NCI-H187 (cell line): ENCODE results near the gene ATXN7L2.
A peak's percentile ranks its signal among the peaks of the same experiment; 100 is the strongest.
"Not testable (repeated sequence)": the region's sequence is repeated elsewhere in the genome, so short reads cannot be mapped to it uniquely, and the experiment has no call there.

Experiments
- DNase-seq, 2 experiments: peaks; one replicate each; lab custom pipeline; 2025; lab: John Stamatoyannopoulos, UW

Gene ATXN7L2, protein sequence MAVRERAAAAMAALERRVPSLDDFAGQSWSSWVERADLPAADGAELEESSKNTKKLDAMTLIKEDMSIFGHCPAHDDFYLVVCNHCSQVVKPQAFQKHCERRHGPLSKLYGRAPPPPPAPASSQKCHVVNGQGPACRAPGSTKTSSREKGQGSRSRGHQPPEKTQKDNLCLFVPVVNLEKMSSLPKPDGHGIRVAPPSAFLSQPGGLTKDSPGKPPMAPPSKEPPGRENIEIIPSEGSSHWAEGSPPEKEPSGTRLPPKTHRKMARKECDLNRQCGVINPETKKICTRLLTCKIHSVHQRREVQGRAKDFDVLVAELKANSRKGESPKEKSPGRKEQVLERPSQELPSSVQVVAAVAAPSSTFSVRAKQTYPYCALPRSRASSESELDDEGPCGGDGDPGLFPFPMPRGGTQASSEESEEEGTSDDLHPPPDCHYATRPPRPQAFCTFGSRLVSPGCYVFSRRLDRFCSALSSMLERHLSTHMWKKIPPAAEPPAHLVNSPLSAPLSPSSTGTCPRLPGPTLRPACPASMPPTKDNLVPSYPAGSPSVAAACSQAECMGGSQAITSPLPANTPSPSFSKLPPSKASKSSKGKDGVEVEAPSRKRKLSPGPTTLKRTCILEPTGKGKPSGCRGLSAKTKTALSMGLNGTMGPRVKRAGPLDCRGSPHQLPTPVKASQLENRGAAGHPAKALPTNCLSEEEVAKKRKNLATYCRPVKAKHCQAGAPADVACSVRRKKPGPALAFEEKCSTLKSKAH

GRCh38 chr1:109483672-109484518 lies at the start of gene ATXN7L2:
ATXN7L2 (plus strand) TSS chr1:109483905; CDS start chr1:109483954, 49 bp downstream.
- peak; percentile 86 for DNase-seq

DNA sequence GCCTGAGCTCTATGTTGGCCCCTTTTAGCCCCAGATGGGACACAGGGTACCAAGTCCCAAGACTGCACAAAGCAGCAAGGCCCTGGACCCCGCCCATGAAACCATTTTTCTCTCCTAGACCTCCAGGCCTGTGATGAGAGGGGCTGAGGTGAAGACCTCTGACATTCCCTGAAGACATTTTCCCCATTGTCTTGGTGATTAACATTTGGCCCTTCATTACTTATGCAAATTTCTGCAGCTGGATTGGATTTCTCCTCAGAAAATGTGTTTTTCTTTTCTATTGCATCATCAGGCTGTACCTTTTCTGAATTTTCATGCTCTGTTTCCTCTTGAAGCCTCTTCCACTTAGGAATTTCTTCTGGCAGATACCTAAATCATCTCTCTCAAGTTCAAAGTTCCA lies 49.2 kb upstream of the ATXN7L2 start:
- DNase-seq, result no peak

DNA sequence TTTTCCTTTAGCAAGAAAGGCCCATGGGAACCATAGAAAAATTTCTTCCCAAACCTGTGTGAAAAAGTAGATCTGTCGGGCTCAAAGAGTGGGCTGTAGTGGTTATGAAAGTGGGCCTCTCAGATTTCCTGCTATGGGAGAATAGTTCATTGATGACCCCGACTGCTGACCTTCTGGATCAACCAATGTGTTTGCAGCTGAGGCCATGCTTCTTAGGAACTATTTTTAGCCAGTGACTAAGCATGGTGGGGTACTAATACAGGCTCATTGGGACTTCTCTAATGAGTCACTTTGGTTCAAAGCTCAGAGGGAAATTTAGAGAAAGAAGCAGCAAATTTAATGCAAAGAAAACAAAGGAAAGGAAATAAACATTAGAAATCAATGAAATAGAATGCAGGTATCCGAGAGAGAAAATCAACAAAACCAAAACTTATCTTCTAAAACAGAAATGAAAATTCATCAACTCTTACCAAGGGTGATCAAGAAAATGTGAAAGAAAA lies 44.9 kb upstream of the ATXN7L2 start:
- no peak for DNase-seq

- no peak for DNase-seq
Observed at GRCh38 chr1:109441069-109441468, 42.6 kb upstream of the ATXN7L2 start.

DNA sequence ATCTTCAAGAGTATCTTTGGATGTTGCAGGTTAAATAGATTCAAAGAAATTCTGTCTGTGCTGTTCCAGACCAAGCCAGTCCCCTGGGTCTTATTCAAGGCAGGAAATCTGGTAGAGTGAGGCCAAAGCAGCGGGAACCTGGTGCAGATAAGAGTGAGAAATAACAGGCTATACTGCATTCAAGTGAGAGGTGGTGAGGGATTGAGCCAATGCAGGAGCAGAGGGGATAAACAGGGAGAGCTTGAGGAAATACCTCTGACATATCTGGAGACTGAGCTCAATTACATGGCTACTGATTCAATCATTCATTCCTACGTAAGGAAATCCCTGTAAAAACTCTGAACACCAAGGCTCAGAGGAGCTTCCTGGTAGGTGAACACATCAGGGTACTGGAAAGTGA lies 40.2 kb upstream of the ATXN7L2 start:
- DNase-seq, result no peak

- DNase-seq, result no peak
Observed at GRCh38 chr1:109444346-109444745, 39.4 kb upstream of the ATXN7L2 start.

DNA sequence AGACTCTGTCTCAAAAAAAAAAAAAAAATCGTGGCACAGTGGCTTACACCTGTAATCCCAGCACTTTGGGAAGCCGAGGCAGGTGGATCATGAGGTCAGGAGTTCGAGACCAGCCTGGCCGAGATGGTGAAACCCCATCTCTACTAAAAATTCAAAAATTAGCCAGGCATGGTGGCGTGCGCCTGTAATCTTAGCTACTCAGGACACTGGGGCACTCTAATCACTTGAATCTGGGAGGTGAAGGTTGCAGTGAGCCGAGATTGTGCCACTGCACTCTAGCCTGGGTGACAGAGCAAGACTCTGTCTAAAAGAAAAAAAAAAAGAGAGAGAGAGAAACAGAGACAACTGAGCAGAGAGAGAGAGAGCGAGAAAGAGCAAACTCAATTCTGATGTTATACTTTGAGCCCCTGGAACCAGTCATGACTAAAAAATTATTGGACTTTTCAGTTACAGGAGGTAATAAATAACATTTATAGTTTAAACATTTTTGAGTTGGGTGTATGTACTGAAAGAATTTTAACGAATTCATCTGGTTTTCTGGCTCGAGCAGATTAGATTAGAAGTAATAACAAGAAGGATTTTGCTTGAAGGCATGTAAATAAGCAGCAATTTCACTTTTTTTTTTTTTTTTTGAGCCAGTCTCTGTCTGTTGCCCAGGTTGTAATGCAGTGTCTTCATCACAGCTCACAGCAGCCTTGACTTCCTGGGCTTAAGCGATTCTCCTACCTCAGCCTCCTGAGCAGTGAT lies 37.6 kb upstream of the ATXN7L2 start:
- DNase-seq, result not testable (repeated sequence)

DNA sequence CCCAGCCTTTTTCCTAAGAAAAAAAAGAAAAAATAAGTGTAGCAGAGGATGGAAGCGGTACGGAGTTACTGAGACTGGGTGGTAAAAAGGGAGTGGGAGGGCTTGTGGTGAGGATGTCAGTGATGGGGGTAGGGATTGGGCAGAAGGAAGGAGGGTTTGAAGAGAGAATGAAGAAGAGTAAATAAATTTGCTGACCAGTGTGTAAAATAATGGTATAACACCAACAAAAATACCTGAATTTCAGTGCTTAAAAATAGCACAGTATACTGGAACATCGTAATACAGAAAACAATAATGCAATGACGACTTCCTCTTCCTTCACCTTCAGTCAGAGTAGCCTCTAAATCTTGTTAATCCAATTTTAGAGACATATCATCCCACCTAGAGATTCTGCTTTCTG lies 36.2 kb upstream of the ATXN7L2 start:
- DNase-seq, result no peak

GRCh38 chr1:109454497-109455133 lies 29.1 kb upstream of the ATXN7L2 start:
- DNase-seq, result no peak

DNA sequence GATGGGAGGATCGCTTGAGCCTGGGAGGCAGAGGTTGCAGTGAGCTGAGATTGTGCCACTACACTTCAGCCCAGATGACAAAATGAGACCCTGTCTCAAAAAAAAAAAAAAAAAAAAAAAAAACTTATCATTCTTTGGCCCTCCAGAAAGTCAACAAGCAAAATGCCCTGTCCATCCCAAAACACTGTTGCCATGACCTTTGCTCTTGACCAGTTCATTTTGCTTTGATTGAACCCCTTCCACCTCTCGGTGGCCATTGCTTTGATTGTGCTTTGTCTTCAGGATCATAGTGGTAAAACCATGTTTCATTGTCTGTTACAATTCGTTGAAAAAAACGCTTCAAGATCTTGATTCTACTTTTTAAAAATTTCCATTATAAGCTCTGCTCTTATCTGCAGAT lies 25.9 kb upstream of the ATXN7L2 start:
- no peak for DNase-seq

GRCh38 chr1:109466125-109466451 lies 17.6 kb upstream of the ATXN7L2 start:
- DNase-seq, result no peak

DNA sequence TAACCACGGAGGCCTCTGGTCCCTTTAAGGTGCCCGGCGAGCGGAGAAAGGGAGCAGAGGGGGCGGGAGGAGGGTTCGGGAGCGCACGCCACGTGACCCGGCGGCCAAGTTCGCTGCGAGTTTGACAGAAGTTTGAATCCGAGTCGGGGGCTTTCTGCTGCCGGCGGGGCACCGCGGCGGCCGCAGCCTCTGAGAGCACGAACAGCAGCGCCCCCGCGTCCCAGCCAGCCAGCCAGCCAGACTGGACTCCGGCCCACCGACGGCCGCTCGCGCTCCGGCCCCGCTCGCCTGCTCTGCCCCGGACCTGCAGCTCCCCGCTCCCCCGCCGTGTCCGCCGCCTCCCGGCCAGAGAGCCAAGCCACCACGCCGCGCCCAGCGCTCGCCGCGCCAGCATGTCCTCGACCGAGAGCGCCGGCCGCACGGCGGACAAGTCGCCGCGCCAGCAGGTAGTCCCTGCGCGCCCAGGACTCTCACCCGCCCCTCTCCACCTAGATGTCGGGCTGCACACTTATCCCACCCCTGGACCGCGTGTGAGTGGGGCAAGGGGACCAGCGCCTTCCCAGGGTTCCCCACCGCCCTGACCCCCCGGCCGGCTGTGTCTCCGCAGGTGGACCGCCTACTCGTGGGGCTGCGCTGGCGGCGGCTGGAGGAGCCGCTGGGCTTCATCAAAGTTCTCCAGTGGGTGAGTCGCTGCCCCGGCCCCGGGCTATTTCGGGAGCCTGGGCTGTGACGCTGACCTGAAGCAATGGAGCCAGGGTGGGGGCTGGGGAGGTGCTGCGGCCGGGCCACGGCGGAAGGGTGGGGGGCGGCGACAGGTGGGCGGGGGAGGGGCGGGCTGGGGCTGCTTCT lies 17.0 kb upstream of the ATXN7L2 start, which contains the start of gene SYPL2:
TSS of gene SYPL2 (plus strand) at position 95 of the 849 bp plus-strand sequence. CDS start at position 393, 298 bp downstream.
- no peak for DNase-seq

DNA sequence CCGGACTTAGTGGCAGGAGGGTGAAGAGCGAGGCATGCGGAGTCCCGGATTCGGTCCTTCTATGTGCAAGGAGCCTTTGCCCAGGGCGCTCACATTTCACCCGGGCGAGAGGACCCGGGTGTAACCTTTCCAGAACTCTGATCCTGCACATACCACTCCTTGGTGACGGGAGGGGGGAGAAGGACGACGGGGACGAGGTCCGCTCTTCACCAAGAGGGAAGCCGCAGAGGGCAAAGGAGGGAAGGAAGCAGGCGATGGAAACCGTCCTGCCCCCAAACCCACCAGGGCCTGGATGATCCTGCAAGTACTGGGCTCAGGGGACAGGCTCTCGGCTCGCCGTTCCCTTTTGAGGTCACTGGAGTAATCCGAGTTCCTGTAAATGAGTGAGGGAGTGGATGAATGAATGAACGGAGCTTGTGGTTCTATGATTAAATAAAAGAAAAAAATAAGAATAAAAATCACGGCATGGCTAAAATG lies 16.4 kb upstream of the ATXN7L2 start:
- no peak for DNase-seq

DNA sequence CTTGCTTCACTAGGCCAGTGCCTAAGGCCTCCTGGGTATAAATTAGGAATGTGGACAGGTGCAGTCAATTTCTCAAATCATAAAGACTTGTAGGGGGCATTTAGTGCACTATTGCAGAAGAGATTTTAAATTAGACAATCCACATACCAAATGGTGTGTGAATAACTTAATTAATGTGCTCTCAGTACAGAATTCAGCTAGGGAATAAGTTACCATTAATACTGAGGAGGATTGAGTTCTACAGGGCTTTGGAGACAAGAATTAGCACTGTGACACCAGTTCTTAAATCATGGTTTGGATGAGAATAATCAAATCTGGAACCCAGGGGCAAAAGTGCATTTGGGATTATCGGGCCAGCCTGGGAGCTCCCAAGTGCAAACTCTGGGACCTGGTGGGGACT lies 15.6 kb upstream of the ATXN7L2 start:
- no peak for DNase-seq

- no peak for DNase-seq
Observed at GRCh38 chr1:109468903-109469302, 14.8 kb upstream of the ATXN7L2 start.

DNA sequence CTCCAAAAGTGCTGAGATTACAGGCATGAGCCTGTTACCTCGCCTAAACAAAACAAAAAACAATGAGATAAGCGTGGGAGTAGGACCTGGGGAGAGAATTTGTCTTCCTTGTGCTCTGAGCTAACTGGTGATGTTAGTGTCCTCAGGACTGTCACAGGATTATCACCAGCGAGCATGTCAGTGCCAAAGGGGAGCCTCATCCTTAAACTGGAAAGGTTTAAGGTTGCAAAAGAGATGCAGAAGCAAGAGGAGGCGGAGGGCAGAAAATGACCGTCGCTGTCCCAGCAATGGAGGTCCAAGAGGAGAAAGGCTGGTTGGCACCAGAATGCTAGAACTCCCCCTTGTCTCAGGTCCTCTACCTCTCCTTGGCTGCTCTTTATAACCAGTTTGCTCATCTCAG lies 13.5 kb upstream of the ATXN7L2 start:
- no peak for DNase-seq

DNA sequence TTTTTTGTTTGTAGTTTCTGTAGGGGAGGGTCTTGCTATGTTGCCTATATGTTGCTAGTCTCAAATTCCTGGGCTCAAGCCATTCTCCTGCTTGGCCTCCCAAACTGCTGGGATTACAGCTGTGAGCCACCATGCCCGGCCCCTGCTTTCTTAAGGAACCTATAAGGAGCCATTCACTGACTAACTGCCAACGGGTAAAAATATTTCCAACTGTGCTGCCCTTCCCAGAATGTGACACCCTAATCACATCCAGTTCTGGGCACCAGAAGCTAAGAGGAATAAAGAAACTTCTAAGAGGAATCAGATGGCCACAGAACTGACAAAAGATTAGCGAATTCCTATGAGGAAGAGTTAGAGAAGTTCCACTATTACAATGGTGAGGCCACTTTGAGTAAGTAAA lies 10.9 kb upstream of the ATXN7L2 start:
- no peak for DNase-seq

GRCh38 chr1:109473284-109474057 lies 10.2 kb upstream of the ATXN7L2 start:
- DNase-seq, result not testable (repeated sequence)

DNA sequence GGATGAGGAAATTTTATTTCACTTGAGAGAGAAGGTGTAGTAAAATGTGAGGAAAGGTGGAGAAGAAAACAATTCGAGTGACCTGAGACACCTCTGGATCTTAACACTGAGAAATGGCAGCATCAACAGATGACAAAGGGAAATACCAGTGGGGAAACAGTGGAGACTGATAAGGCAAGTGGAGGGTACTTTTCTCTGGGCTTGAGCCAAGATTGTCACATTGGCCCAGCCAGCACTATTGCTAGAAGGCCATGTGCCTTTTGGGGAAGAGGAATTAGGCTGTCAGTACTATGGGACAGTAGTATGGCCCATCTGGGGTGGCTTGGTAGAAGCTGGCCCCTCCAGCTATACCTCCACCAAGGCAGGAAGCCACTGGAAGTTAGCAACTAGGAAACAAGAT lies 9.0 kb upstream of the ATXN7L2 start:
- no peak for DNase-seq
